GM21367 (cell line): Measurements from ENCODE around the gene SRRM4.
"Not testable (repeated sequence)": the region's sequence is repeated elsewhere in the genome, so short reads cannot be mapped to it uniquely, and the experiment has no call there.

Experiments
- ATAC-seq: cut with Tn5 transposase; IDR thresholded peaks from one replicate; pipeline ENCODE4 v1.9.1; 2021; ENCODE audit not compliant: unreplicated experiment

Gene SRRM4

DNA sequence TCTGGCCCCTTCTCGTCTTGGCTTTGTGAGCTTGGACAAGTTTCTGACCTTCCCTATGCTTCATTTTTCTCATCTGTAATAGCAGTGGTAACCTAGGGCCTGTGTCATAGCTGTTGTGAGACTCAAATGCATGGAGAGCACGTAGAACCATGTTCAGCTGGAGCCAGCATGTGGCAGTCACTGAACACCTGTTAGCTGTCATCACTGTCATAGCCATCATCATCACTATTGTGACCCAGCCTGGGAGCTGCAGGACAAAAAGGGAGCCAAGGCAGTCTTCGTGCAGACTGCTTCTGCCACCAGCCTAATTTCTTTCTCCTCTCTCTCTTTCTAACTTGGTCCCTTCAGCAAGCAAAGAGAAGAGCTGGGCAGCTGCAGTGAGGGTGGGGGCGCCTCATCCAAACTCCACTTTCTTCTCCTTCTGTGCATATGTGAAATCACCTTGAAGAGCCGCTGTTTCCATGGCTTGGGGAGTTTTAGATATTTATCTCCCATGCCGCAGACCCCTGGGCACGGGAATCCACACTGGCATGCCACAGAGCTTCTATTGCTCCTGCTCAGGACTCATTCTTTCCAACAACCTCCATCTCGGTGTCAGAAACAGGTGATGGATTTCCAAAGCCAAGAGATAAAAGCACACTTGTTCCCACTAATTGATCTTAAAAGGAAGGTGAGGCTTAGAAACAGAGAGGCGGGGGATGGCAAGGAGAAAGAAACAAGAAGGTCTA, 87.0 kb downstream of the SRRM4 start:
- ATAC-seq = no peak

DNA sequence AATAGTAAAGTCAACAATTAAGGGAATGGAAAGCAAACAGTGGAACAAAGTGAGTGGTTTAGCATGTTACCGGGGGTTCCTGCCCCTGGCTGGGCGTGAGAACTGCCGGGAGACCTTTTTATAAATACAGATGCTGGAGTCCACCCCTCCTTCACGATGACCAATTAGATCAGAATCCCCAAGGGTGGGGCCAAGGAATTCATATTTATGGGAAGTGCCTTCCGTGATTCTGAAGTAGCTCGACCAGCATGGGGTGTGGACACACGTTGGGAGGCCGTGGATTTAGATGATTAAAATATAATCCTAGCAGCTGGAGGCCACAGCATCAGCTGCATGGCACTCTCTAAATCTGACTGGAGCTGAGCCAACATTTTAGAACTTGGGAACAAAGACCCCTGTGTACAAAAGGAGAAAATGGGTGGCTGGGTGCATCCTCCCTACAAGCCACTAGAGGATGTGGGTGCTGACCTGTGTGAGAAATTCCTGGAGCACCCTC, 87.9 kb downstream of the SRRM4 start:
- no peak for ATAC-seq

DNA sequence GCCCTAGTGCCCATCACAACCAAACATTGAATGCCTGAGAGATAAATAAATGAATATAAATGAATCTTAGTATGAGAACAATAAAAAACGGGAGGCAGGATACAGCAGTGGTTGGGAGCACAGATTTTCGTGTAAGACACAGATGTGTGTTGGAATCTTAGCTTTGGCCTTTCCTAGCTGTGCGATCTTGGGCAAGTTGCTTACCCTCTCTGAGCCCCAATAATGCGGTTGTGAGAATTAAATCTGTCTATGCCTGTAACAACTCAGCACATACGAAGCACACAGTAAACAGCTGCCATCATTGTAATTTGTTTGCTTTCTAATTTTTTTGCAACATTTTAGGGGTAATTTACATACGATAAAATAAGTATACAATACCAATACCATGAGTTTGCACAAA, 89.8 kb downstream of the SRRM4 start:
- ATAC-seq = no peak

DNA sequence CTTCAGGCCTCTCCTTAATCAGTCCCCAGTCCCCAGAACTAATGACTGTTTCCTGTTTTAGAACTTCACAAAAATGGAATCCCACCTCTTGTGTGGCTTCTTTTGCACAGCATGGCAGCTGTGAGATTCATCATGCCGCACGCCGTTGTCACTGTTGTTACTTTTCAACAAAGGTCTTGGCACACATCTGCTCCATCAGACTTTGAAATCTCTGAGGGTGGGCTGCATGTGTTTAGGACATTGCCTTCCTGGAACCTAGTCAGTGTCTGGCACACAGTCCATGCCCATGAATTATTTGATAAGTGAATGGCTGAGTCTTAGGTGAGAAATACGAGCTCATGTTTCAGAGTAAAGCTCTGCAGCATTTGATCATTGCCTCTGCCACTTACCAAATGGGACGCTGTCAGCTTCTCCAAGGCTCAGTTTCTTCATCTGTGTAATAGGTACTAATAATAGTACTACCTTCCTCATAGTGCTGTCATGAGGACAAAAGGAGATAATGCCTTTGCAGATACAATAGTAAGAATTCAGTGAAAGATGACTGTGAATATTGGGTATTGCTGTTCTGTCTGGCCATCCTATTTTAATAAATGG, 90.4 kb downstream of the SRRM4 start:
- no peak for ATAC-seq

DNA sequence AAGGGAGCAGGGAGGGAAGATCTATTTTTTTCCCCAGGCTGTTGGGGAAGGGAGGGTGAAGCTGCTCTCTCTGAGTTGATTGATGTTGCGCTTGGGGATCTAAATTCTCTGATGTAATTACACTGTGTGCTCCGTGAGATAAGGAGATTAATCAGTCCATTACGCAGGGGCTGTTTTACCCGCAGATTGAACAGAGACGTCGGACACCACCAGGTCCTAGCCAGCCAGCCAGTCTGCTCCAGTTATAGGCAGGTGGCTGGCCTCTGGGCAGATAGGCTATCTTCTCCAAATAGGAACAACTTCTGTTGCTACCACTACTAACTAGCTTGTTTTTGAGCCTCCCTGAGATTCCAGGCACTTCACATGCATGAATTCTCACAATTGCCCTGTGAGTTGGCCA, 91.1 kb downstream of the SRRM4 start:
- ATAC-seq = no peak

DNA sequence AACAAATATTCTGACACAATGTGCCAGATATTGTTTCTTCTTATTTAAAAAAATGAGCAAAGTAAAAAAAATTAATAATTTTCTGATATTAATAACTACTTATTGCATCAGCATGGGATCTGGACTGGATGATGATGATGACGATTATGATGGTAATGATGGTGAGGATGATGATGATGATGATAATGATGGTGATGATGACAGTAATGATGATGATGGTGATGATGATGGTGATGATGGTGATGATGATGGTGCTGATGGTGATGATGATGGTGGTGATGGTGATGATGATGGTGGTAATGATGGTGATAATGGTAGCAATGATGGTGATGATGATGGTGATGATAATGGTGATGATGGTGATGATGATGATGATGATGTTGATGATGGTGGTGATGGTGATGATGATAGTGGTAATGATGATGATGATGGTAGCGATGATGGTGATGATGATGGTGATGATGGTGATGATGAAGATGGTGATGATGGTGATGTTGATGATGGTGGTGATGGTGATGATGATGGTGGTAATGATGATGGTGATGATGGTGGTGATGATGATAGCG, 94.0 kb downstream of the SRRM4 start:
- ATAC-seq = no peak

DNA sequence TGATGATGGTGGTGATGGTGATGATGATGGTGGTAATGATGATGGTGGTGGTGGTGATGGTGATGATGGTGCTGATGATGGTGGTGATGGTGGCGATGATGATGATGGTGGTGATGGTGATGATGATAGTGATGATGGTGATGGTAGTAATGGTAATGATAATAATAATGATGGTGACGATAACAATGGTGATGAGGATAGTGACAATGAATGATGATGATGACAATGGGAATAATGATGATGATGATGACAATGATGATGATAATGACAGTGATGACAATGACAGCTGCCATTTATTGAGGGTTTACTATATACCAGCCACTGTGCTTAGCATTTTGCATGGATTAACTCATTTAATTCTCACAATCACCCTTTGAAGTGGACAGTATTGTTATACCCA, 94.6 kb downstream of the SRRM4 start:
- ATAC-seq = no peak

DNA sequence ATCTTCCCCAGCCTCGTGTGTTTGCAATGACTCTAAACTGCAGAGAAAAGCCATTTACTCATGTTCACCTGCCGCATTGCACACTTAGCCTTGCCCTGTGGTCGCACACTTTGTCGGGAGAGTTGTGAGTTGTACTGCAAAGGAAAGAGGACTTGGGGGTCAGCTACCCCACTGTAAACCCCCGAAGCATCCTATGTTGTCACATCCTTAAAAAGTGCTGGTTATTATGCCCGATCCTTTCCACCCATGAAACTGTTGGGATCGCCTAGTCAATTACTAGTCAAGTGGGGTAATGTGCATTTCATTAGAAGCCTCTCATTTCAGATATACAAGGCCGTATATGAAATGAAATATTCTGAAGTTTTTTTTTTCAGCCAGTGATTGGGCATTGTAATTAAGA, 98.2 kb downstream of the SRRM4 start:
- no peak for ATAC-seq

DNA sequence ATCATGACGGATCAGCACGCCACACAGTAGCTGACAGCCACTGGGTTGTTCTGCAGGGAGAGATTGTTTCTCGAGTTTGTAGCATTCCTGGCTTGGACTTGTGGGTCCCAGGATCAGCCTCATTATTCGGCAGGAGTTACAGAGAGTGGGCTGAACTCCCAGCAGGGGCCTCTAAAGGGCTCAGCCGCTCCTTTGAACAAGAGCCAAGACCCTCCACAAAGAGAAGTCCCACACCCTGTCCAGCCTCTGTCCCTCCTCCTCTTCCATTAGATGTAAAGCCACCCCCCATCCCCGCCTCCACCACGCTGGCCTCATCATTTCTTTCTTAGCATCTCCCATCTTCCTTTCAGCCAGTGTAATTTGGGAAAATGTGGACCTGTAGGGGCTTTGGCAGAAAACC, 100.7 kb downstream of the SRRM4 start:
- ATAC-seq = no peak

DNA sequence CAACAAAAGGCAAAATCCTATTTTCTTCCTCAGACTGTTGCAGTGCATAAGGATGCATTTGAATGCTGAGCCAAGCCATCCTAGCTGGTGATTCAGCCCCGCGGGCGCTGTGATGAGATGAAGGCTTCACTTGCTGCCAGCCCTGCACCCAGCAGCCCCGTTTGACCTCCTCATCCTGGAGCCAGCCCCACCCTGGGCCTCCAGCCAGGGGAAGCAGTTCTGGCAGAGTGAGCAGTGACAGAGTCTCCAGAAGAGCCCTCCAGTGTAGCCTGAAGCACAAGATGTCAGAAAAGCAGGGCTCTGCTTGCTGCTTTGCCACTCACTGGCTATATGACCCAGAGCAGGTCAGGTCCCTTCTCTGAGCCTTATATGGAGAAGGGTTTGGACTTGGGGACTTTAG, 101.2 kb downstream of the SRRM4 start:
- no peak for ATAC-seq

DNA sequence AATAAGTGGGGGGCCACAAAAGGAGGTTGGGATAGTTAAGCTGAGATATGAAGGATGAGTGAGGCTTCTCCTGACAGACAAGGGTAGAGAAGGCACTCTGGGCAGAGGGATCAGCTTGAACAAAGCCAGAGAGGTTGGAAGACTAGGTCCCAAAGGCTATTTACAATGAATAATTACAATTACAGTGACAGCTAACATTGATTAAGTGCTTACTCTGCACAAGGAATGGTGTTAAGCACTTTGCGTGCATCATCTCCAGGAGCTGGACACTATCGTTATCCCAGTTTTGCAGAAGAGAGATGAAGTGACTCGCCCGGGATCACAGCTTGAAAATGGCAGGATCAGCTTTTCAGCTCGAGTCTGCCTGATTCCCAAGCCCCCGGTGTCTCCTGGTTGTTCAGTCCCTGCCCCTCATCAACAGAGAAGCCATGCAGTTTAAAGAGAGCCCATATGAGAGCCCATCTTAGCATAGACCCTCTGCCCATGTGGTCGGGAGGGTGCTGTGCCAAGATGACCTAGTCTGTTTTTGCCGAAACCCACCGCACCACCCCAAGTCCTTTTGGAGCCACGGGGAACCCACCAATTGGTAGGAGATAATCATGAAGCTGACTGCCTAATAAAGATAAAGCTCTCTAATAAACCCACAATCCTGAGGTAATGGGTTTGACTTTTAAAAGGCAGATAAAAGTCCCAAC, 107.5 kb downstream of the SRRM4 start:
- no peak for ATAC-seq

DNA sequence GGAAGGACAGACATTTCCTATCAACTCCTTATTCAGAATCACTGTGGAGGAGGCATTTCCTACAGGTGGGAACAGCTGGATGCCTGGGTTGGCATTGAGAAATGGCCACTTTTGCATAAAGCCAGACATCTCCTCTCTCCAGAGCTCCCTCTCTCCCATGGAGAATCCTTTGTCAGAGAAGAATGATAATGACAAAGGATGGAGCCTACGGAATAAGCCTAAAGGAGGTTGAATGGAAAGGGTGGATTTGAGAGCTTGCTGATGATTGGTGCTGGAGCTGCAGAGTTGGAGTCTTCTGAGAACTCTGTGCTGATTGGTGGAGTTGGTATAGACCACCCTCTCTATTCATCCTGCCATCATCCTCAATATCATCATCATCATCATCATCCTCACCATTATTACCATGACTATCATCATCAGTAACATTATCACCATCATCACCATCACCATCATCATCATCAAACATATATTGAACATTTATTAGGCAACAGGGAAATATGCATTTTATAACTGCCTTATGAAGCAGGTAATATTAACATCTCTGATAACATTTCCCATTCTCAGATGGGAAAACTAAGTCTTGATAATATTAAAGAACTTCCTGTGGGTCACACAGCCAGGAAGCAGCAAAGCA, 108.2 kb downstream of the SRRM4 start:
- no peak for ATAC-seq

DNA sequence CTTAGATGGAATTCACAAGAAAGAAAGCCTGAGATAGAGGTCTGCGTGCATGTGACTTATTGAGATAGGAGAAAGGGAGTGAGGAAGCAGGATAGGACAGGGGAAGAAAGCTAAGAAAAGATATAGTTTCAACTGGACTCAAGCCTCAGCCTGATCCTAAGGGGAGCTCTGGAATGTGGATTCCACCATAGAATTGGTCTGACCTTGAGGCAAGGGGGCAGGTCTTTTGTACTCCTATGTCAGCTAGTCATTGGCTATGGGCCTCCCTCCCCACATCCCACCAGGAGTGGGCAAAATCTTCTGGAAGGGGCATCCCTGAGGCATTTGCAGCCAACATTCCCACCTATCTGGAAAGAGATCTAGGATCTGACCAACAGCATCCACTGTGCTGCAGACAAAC, 108.9 kb downstream of the SRRM4 start:
- no peak for ATAC-seq

DNA sequence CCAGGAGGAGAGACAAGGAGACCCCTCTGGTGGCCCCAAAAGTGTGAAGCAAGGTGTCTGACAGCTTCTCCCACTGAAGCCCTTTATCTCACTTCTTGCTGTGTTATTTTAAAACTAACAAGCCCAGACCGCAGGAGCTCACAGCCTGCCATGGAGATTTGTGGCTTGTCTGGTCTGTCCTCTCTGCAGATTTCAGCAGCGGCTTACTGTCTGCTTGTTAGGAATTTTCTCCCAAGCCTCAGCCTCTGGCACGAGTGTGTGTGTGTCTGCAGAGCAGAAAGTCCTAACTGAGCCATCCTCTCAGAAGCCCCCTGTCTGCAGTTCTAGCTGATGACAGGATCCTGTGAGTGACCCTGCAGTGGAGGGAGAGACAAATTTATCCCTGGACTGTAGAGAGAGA, 109.5 kb downstream of the SRRM4 start:
- no peak for ATAC-seq

DNA sequence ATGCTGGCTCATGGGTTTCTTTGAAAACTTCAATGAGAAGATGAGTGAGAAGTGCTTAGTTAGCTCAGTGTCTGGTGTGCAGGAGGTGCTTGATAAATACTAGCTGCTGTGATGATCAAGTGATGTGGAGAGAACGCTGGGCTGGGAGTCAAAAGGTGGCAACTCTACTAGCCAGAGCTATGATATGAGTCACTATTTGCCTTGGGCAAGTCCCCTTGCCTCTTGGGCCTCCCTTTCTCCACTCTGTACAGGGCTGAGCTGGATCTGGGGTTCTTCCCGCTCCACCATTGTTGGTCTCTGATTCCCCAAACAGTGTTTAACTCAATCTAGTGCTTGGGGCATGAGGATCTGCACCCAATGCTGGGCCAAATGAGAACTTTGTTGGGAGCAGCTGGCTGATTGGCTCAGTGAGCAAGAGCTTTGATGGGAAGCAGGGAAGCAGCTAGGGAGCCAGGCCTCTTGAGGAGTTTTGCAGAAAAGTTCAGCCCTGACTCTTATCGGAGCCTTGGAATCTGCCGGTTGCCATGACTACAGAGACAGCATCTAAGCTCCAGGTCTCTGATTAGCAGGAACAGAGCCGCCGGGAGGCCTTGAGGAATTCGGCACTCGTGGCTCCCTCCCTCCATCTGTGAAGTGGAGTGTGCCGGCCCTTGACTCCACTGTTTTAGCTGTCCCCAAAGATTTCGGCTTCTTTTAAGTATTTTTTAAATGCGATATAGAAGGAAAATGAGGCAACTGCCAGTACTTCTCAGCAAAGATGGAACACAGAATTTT, 115.3 kb downstream of the SRRM4 start:
- no peak for ATAC-seq

DNA sequence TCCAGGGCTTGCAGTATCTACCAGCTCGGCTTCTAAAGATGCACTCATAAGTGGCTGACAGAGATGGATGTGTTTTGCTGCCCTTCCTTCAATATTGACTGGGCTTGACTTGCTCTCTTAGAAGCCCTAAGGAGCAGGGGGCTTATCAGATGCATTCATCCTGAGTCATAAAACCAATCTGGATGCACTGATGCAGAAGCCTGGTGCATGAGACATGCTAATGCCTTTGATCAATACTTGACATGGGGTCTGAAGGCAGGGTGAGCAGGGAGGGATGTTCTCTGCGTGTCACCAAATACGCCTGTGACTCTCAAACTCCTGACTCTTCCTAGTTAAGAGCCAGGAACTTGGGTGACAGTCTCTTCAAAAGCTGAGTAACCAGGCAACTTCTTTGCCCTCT, 119.6 kb downstream of the SRRM4 start:
- ATAC-seq = no peak

DNA sequence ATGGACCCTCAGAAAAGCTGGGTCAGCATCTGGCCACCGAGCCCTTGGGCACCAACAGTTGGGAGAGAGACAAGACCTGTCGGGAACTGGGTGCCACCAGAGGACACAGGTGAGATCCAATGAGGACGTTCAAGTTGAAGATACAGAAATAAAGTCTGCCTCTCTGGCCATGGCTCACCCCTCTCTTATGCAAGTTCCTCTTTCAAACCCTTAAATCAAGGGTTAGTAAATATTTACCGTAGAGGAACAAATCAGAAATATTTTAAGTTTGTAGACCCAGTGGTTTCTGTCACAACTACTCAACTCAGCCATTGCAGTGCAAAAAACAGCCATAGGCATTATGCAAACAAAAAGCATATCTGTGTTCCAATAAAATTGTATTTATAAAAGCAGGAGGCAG, 120.9 kb downstream of the SRRM4 start:
- ATAC-seq = no peak

DNA sequence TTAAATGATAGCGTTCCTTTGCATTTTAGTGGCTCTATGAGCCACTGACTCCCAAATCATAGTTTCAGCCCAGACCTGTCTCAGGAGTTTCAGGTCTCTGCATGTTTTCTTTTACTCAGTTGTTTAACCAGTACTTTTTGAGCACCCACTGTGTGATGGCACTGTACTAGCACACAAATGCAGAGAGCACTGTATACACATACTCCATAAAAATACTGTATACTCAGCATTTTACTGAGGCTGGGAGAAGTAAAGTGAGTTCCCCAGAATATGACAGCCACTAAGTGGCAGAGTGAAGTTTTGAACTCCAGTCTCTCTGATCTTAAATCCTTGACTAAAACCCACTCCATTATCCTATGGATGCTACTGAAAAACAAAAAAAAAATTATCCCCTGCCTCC, 121.4 kb downstream of the SRRM4 start:
- ATAC-seq = no peak

DNA sequence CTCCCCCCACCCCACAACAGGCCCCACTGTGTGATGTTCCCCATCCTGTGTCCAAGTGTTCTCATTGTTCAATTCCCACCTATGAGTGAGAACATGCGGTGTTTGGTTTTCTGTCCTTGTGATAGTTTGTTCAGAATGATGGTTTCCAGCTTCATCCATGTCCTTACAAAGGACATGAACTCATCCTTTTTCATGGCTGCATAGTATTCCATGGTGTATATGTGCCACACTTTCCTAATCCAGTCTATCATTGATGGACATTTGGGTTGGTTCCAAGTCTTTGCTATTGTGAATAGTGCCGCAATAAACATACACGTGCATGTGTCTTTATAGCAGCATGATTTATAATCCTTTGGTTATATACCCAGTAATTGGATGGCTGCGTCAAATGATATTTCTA, 123.6 kb downstream of the SRRM4 start:
- not testable (repeated sequence) for ATAC-seq

DNA sequence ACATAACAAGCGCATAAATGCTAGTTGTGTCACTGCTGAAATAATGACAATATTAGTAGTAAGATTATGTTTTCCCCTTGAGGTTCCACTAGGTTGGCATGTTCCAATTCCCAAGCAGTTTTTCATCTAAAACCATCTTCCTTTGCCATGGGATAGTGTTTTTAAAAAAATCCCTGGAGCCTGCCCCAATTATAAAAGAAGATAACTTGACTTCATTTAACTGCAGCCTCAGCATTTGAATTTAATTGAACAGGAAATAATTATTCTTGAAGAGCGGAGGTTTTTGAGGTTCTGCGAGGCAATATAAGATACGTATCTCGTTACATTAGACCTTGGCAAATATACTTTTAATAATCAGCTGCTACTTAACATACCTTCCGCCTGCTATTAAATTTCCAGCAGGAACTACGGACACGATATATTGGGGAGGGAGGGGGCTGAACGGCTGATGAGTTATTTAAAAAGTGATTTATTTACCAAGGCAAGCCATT, 132.2 kb downstream of the SRRM4 start:
- ATAC-seq = no peak

DNA sequence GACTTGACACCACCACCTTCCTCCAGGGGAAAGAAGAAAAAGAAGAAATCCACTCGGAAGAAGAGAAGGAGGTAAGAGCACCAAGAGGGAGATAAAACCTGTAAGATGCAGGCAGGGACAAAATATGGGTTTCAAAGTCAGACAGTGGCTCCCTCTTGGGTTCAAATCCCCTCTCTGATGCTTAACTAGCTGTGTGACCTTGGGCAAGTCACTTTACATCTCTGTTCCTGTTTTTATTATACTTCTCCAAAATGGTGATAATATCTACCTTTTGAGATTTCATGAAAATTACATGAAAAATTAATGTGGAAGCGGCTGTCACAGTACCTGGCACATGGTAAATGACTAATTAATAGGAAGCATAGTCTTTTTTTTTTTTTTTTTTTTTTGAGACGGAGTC, 133.0 kb downstream of the SRRM4 start:
- ATAC-seq = no peak
